Stimulated activated CD4-positive, alpha-beta T cell treated with anti-CD3 and anti-CD28 coated beads, Interleukin-12 subunit alpha, Interleukin-12 subunit beta, amount 100 ng/mL, for 24 hours (primary cell): ENCODE results near the gene CIB2.

Experiments
- DNase-seq, 2 experiments: peaks; one replicate each; pipeline ENCODE4 v3.0.0-alpha.2; 2020; ENCODE audit warnings: low read depth in 2 of 2

Gene CIB2

DNA sequence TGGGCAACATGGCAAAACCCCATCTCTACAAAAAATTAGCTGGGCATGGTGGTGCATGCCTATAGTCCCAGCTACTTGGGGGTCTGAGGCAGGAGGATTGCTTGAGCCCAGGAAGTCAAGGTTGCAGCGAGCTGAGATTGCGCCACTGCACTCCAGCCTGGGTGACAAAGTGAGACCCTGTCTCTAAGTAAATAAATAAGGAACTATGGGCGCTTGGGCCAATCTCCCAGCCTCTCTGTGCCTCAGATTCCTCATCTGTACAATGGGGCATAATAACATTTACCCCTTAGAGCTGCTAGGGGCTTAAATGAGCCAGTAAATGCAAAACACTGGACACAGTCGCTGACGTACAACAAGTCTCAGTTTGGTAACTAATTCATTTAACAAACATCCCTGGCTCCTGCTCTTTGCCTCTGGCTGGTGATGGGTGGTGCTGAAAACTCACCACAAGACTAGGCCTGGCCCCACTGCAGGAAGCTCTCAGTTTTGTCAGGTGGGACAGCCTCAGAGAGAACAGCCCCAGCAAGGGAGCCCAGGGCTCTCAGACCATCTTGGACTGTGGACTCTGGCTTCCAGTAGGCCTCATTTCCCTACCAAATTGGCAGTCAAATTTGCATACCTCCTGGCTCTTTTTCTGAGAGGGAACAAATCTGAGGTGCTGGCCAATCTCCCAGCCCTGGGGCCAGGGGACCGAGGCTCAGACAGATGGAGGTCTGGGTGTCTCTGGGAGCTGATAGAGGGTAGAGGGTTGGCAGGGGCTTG is 47.4 kb downstream of the CIB2 start:
- DNase-seq: no peak

DNA sequence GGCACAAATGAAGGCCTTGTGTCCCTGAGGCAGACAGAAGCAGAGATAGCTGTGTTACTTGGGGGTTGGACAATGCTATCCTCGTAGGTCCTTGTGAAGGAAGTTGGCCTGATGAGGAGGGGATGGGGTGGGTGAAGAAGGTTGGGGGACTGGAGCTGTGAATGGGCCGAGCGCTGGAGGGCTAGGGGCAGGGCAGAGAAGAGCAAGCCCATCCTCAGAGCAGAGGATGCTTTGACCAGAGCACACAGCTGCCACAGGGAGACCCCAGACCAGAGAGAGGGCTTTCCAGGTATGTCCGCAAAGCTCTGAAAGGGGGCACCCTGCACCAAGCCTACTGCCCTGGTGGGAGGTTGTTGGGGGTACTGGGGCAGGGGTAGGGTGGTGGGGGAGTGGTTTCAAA is 48.1 kb downstream of the CIB2 start:
- DNase-seq: no peak

DNA sequence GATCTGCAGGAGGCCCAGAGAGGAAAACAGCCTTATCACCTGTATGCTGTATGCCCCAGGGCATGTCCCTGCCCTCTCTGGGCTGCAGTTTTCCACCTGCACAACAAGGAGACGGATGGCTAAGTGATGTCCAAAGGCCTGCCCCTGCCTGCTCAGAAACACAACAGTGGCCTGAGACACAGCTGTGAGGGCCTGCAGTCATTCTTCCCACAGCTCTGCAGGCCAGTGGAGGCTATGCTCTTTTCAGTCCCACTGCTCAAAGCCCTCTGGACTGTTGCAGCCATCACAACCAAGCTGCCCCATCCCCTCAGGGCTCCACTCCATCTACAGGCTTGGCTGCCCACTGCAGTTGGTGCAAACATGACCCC is 48.5 kb downstream of the CIB2 start:
- no peak for DNase-seq

DNA sequence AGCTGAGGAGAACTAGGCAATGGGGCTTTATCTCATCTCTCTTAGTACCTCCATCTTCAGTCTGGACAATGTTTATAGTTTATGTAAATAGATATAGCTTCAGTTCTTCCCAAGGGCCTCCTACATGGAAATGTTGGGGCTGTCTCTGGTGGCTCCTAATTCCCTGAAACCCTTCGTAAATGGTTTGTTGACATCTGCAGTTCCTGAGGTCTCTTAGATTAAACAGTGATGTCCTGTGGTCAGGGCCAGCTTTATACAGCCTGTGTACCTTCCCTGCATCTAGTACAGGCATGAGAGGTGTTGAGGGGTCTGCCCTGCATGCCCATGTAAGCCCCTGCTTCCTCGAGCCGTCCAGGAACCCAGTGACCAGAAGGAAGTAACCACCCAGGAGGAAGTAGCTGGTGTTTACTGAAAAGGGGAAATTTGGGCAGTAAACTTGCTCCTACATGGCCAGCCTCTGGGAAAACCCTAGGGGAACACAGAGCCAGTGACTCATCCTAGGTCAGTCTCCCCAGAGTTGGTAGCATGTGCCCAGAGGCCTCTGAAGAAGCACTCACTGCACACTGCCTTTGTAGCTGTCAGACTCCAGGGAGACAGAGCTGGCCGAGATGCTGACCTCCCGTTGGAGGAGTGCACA is 49.0 kb downstream of the CIB2 start:
- no peak for DNase-seq

DNA sequence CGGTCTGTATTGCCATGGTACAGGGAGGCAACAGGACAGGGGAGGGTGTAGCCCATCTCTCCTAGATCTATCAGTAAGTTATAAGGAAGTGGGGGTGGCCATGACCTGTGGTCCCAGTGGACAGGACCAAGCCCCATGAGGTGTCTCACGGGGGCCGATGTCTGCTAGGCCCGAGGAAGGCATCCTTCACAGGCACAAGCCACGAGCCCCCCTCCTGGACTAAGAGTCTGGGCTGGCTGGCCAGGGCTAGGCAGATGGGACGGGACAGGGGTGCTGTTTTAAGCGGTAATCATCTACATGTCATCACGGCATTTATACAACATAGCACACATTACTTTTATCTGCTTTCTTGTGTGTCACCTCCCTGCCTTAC is 51.2 kb downstream of the CIB2 start:
- DNase-seq: no peak

DNA sequence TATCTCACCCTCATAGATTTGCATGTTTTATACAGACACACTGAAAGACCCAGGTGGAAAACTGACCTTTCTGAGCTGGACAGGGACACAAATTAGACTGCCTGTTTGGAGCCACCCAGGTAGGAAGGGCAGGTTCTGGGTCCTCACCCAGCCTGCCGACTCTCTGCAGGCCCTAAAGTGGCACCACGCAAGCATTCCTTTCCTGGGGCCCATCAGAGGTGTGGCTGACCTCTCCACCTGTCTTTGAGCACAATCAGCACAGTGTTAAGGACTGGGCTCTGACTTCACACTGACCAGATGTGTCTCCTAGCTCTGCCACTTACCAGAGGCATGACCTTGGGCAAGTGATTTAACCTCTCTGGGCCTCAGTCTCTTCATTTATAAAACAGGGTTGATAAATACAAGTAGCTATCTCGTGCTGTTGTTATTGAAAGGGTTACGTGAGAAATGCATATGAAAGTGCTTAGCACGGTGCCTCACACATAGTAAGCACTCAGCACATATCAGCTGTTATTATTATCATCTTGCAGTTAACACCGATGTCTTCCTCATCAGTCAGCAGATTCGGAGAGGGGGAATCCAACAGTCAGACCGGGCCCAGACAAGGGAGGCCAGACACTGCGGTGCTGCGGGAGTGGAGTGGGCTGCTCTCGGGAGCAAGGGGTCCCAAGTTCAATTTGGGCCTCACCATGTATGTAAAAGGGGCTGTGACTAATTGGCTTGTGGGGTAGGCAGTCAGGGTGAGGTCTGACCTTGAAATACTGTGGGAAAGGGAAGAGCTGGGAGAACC is 51.8 kb downstream of the CIB2 start:
- no peak for DNase-seq

DNA sequence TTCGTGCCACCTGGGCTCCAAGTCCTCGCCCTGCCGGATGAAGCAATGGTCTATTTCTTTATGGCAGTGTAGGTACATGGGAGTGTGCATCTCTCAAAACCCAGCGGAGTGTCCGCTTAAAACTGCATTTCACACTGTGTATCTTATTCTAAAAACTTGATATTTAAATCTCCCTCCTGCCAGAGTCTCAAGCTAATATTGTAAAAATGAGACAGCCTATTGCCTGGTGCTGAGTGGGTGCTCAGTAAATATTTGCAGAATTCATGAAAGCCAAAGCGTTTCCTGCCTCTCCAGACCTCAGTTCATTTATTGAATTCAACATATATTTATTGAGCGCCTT is 53.4 kb downstream of the CIB2 start:
- no peak for DNase-seq

DNA sequence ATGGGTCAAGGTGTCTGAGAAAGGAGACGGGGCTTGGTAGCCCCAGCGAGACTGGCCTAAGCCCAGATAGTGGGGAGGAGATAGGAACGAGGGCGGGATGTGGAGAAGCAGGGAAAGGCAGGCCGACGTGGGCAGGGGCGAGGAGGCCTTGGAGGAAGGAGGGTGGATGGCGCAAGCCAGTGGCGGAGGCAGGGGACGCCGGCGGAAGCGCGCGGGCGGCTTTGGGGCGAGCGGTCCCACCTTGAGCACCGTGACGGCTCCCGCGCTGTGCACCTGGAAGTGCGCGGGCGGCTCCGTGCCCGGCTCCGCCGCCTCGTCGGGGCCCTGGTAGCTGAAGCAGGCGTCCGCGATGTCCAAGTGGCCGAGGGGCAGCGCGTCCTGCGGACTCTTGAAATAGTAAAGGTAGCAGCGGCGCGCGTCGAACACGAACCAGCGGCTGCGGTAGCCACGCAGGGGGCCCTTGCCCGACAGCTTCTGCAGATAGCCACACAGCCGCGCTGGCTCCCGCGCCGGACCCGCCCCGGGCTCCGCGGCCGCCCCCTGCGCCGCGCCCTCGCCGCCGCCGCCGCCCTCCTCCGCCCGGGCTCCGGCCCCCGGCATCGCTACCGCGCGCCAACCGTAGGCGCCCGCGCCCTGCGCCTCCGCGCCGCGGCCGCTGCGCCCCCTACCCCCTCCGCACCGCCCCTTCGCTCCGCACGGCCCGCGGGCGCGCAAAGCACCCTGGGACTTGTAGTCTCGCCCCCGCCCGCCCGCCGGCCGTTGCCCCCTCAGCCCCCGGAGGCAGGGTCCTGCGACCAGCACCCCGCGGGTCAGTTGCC is 54.0 kb downstream of the CIB2 start, which contains the start of gene TBC1D2B:
Gene TBC1D2B (minus strand): TSS at position 659 of the 818 bp plus-strand sequence. CDS start 59 bp downstream, at position 600.
- peak; percentile 50 to 61 for DNase-seq

DNA sequence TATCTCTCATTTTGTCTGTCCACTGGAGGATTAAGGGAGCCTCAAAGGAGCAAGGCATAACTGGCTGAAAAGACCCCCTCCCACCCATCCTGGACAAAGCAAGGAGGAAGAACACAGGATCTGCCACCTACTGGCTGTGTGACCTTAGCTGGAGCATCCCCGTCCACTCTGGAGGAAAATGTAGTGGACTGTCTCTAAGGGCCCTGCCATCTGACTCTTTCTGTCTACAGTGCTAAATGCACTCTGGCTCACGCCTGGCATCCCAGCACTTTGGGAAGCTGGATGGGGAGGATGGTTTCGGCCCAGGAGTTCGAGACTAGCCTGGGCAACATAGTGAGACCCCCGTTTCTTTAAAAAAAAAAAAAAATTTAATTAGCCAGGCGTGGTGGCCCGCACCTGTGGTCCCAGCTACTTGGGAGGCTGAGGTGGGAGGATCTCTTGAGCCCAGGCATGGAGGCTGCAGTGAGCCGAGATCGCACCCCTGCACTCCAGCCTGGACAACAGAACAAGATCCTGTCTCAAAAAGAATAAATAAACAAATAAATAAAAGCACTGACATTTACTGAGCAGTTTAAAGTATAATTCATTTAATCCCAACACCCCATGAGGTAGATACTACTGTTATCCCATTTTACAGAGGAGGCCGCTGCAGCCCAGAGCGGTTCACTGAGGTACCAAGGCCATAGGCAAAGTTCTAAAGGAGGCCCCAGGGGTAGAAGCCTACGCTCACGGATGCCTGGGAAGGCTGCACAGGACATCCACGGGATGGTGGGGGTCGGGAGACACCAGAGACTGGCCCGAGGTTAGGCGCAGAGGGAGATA is 54.8 kb downstream of the CIB2 start:
- no peak for DNase-seq

DNA sequence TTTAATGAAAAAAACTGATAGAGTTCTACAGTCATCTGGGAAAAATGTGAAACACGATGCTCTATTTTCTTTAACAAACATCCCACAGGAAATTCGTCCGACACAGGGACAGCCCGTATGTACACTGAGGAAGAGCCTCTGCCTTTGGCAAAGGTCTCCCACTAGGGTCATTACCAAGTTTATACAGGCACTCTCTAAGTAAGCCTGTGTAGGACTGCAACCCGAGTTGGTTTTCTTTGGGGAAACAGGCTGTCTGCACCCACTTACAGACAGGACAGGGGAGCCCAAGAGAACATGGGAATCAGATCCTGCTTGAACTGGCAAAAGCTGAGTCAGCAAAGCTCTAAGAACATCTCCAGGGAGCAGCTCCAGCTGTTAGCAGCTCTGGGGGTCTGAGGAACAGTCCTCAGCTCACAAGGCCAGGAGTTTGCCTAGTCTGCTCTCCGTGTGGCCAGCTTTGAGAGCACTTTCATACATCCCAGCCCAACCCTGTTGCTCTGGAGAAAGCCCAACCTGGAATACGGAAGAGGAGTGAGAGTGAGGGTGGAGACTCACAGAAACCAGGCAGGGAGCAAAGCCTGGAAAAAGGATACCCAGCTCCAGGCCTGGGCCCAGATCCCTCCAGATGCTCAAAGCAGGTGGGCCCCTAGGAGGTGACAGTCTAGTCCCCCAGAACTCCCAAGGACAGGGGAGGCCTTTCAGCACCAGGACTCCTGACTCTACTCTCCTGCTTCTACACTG is 55.6 kb downstream of the CIB2 start:
- DNase-seq: no peak

DNA sequence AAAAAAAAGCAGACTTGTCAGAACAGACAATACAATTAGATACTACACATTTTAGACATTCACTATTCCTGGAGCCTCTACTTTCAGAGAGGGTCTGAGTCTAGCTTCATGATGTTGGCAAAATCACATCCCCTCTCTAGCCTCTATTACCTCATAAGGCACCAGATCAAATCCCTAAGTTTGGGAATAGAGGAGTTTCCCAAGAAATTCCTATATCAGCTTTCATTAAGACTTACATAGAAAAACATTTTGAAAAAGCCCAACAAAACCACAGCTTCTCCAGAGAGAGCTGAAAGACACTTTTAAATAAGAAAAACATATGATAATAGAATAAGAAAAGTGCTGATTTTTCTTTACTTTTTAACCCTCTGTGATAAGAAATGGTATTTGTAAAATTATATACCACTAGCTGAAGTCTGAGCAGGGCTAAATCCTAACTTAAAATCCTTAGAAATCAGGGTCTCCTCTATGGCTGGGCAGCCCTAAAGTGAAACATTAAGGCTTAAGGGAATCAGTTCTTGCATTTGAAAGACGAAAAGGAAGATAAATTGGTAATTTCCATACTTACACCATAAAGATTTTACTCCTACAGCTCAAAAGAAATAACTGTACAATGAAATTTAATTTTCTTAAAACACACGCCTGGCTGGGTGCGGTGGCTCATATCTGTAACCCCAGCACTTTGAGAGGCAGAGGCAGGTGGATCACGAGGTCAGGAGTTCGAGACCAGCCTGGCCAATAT is 58.0 kb downstream of the CIB2 start:
- no peak for DNase-seq

DNA sequence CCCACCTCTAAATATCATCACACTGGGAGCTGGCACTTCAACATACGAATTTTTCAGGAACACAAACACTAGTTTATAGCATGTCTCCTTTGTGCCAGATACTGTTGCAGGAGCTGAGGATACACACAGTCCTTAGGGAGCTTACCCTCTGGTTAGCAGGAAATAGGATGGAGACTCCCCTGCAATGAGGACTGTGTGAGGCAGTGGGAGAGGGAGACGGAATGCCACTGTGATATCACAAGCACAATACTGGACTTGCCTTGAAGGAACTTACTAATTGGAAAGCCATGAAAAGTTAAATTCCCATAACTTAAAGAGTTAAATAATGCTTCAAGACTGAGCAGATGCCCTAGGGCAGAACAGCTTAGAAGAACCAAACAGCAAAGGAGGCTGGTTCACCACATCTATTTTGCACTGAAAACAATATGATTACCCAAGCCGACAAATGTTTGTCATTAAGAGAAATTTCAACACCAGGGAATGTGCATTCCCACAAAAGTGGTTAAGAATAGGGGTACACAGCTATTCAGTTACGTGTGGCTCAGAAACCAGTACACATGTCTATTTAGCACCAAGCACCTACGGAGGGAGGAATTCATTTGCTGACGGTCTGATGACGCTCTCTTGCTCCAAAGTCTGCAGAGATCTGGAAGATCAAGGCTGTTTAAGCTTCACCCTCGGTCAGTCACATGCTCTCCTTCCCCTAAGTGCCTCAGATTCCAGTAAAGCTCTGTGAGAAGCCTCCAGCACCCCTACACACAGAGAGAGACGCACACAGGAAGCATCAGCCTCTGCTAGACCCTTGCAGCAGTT is 59.0 kb downstream of the CIB2 start:
- DNase-seq: no peak

DNA sequence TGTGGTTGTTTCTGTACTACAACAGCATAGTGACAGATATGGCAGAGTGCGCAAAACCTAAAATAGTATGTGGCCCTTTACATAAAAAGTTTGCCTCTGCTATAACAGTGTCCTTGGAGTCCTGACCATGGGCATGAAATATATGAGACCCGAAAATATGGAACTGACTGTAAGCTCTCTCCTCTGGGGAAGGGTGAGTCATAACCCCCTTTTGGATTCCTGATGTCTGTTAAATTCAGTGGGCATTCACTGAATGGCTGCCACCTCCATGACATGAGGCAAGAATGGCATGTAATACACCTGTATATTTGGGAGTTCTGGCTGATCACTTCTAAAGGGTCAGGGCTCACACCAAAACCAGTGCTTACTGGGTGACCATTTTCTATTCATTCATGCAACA is 59.9 kb downstream of the CIB2 start:
- no peak for DNase-seq

DNA sequence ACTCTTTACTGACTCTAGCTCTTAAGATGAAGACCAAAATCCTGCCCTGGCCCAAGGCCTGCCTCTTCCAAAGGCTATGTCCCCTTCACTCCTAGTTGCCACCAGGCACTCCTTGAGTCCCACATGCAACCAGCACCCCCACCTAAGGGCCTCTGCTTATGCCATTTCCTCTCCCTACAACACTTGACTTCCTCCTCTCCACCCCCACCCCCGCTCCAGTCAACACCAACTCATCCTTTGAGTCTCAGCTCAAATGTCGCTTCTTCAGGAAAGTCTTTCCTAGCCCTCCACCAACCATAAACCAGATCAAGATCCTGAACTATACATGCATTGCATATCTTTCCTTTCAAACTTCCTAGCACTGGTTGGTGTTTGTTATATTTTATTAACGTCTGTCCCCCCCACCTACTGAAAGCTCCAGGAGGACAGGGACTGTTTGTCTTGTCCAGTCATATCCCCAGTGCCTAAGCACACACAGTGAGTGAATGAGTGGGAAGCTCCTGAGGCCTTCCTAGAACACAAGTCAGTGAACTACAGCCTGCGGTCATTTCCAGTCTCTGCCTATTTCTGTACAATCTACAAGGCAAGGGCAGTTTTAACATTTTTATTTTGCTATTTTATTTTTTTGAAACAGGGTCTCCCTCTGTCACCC is 61.1 kb downstream of the CIB2 start:
- DNase-seq: no peak

DNA sequence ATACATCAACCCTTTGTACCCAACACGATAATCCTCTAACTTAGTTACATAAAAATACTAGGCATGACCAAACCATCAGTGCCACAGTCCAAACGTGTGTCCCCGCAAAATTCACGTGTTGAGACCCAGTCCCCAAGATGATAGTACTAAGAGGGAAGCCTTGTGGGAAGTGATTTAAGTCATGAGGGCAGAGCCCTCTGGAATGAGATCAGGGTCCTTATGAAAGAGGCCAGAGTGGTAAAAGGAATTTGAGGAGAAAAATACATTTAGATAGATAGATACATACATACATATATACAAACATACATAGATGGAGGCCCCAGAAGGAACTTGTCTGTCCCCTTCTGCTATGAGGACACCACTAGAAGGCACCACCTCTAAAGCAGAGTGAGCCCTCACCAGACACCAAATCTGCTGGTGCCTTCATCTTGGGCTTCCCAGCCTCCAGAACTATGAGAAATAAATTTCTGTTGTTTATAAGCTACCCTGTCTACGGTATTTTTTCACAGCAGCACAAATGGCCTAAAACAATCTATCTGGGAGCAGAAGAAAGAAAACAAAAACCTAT is 61.7 kb downstream of the CIB2 start:
- DNase-seq: no peak

DNA sequence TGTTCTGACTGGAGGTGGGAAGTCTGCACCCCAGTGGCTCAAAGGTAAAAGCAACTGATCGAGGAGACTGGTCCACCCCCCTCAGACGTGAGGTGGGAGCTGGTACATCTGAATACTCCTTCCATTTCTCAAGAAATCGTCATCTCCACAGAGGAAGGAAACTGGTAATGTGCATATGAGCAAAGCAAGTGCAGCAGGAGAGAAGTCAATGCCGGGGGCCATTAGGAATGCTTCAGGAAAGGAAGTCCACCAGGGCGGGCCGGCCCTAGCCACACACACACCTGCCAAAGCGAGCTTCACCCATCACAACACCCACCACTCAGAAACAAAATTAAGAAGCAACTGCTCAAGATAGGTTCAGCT is 62.2 kb downstream of the CIB2 start:
- no peak for DNase-seq

DNA sequence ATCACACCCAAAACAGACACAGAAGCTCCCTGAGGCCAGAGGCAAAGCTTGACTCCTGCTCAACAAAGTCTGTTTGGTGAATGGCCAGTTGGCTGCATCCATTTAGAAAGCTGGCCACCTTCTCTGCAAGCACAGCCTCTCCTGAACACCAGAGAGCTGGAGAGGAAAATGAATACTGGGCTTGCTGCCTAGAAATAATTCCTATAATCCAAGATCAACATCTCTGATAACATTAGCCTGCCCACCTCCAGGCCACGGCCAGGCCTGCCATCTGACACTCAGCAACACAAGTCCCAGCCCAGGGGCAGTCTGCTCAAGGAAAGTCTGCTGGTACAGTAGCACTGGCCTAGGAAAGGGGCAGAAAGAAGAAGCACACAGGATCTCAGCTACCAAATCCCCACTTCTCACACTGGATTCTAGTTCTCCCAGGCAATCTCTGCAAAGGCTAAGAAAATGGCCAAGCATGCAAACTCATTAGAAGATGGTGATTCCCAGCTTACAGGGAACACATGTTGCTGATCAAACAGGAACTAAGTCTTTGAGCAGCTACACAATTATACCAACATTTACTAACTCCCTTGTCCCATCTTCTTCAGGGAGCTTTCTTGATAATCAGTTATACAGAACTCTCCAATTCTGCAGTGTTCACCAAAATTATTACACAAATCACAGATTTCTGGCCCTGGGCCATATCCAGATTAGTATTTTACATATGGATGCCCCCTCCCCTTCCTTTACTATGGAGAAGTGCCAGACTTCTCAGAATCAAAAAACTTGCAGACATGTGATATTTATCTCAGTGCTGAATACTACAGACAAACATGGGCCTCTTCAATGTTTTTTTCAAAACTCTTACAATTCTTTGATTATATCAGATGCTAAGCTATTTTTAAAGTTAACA is 63.7 kb downstream of the CIB2 start:
- DNase-seq: no peak
